Stomach (tissue), 4 donors: Measurements from ENCODE around the gene MEIOSIN.

ENCODE experiments used
- CTCF ChIP-seq, 7 experiments: fragments of 450-650 bp in 4 of 7; fragments of 200-600 bp in 3 of 7; sonication (generic) in 3 of 7; IDR thresholded peaks; one replicate each; pipeline ENCODE4 v1.5.1; 2016 to 2019; ENCODE audit warnings: antibody characterized with exemption in 7 of 7, control low read depth in 2 of 7, mild to moderate bottlenecking in 1 of 7
- POLR2A ChIP-seq, 4 donors: fragments of 450-650 bp; IDR thresholded peaks; one replicate each; pipeline ENCODE4 v1.6.1; 2016; ENCODE audit warnings: antibody characterized with exemption in 4 of 4, control low read depth in 2 of 4, mild to moderate bottlenecking in 1 of 4, moderate library complexity in 1 of 4

GRCh38 chr19:45701676-45702075 lies 31.6 kb upstream of the MEIOSIN start:
- TF ChIP-seq POLR2A (IDR thresholded peaks at IDR 0.05): no peak
- no peak for TF ChIP-seq CTCF (IDR thresholded peaks at IDR 0.05)
